ENCODE data around the gene ERC2. TPM values are rescaled to one million over a fixed set of nuclear protein-coding genes. Genes with fewer than 3 reads are reported as not detected.

Gene ERC2
- total RNA-seq, 1 experiment from 2014 or later = 0.90 TPM

GRCh38 chr3:55725681-55726500 is 742.4 kb downstream of the ERC2 start:
- Histone ChIP-seq H3K9me3 (ENCODE audit: low read depth, low read length, poor library complexity, severe bottlenecking) (no peaks in the 10 kb centered on the region), H3K27ac (ENCODE audit: low read depth, low read length, poor library complexity, severe bottlenecking) (peak overlapping the region; percentile 72), H3K27me3 (replicated peaks; ENCODE audit: insufficient read depth, low read depth, low read length, poor library complexity) (no peaks in the 10 kb centered on the region), H3K36me3 (ENCODE audit: insufficient read depth, low read length, poor library complexity, severe bottlenecking) (no peaks in the 10 kb centered on the region), H3K4me3 (ENCODE audit: low read depth, low read length, poor library complexity, severe bottlenecking) (no peak overlapping the region), H3K4me1 (ENCODE audit: insufficient read depth, low read length, poor library complexity, severe bottlenecking) (peaks cover 53% of the 10 kb centered on the region)
- ChIA-PET POLR2A (ENCODE audit: low non-redundant PET) (no interaction called here), CTCF (no interaction called here)
- peak; percentile 49 for DNase-seq (ENCODE audit: low spot score)
- intact Hi-C loops (cut with micrococcal nuclease; ENCODE audit: unreplicated experiment) = loop anchor here (10.0 kb wide), 3 partner anchors 319 to 871 kb away; no protein-coding TSS in a partner anchor
- TF ChIP-seq CTCF (conservative IDR thresholded peaks at IDR 0.05; ENCODE audit: low read depth, low read length) = no peak
- TF ChIP-seq EZH2 (IDR thresholded peaks at IDR 0.05; ENCODE audit: borderline replicate concordance, low read depth, low read length, poor library complexity, severe bottlenecking) = no peak
- BruUV-seq (replicated peaks) = no TSS peak

- intact Hi-C loops (cut with micrococcal nuclease; ENCODE audit: unreplicated experiment) = loop anchor here (5.0 to 10.0 kb wide), 4 partner anchors 320 to 870 kb away; no protein-coding TSS in a partner anchor
- peaks cover 53% of the 10 kb centered on the region for H3K4me1 ChIP-seq (ENCODE audit: insufficient read depth, low read length, poor library complexity, severe bottlenecking)
- peak; percentile 56 for DNase-seq (ENCODE audit: low spot score)
- H3K36me3 ChIP-seq (ENCODE audit: insufficient read depth, low read length, poor library complexity, severe bottlenecking) = no peaks in the 10 kb centered on the region
- H3K27ac ChIP-seq (ENCODE audit: low read depth, low read length, poor library complexity, severe bottlenecking) = peak overlapping the region; percentile 72
- ChIA-PET POLR2A (ENCODE audit: low non-redundant PET) (no interaction called here), CTCF (no interaction called here)
- no peaks in the 10 kb centered on the region for H3K9me3 ChIP-seq (ENCODE audit: low read depth, low read length, poor library complexity, severe bottlenecking)
- TF ChIP-seq CTCF (conservative IDR thresholded peaks at IDR 0.05; ENCODE audit: low read depth, low read length) (no peak), EZH2 (IDR thresholded peaks at IDR 0.05; ENCODE audit: borderline replicate concordance, low read depth, low read length, poor library complexity, severe bottlenecking) (no peak)
- no peak overlapping the region for H3K4me3 ChIP-seq (ENCODE audit: low read depth, low read length, poor library complexity, severe bottlenecking)
- H3K27me3 ChIP-seq (replicated peaks; ENCODE audit: insufficient read depth, low read depth, low read length, poor library complexity) = no peaks in the 10 kb centered on the region
- BruUV-seq (replicated peaks) = no TSS peak
Observed at GRCh38 chr3:55724821-55725220, 743.4 kb downstream of the ERC2 start.

GRCh38 chr3:55724407-55724784 is 743.9 kb downstream of the ERC2 start:
- no peak for DNase-seq (ENCODE audit: low spot score)
- ChIA-PET CTCF (no interaction called here), POLR2A (ENCODE audit: low non-redundant PET) (no interaction called here)
- no TSS peak for BruUV-seq (replicated peaks)
- Histone ChIP-seq H3K9me3 (ENCODE audit: low read depth, low read length, poor library complexity, severe bottlenecking) (no peaks in the 10 kb centered on the region), H3K4me1 (ENCODE audit: insufficient read depth, low read length, poor library complexity, severe bottlenecking) (peaks cover 53% of the 10 kb centered on the region), H3K27me3 (replicated peaks; ENCODE audit: insufficient read depth, low read depth, low read length, poor library complexity) (no peaks in the 10 kb centered on the region), H3K36me3 (ENCODE audit: insufficient read depth, low read length, poor library complexity, severe bottlenecking) (no peaks in the 10 kb centered on the region), H3K27ac (ENCODE audit: low read depth, low read length, poor library complexity, severe bottlenecking) (peak overlapping the region; percentile 42), H3K4me3 (ENCODE audit: low read depth, low read length, poor library complexity, severe bottlenecking) (no peak overlapping the region)
- intact Hi-C loops (cut with micrococcal nuclease; ENCODE audit: unreplicated experiment) = loop anchor here (5.0 to 10.0 kb wide), 4 partner anchors 320 to 870 kb away; no protein-coding TSS in a partner anchor
- TF ChIP-seq CTCF (conservative IDR thresholded peaks at IDR 0.05; ENCODE audit: low read depth, low read length) (no peak), EZH2 (IDR thresholded peaks at IDR 0.05; ENCODE audit: borderline replicate concordance, low read depth, low read length, poor library complexity, severe bottlenecking) (no peak)

Measured in A673 (cell line).